Stomach smooth muscle (tissue), 2 donors: ENCODE data around the gene DDX4.
"Not testable (repeated sequence)": the region's sequence is repeated elsewhere in the genome, so short reads cannot be mapped to it uniquely, and the experiment has no call there.

Experiments used
- H3K27ac ChIP-seq: one replicate; pipeline ENCODE4 v1.7.0; 2013; ENCODE audit warnings: mild to moderate bottlenecking, low read length, inconsistent platforms
- H3K27me3 ChIP-seq, 2 donors: one replicate each; pipeline ENCODE4 v1.7.0; 2013; ENCODE audit warnings: low read length in 2 of 2; ENCODE audit not compliant: insufficient read depth in 2 of 2, control insufficient read depth in 1 of 2
- H3K36me3 ChIP-seq, 2 donors: one replicate each; pipeline ENCODE4 v1.7.0; 2013; ENCODE audit warnings: low read length in 2 of 2; ENCODE audit not compliant: control insufficient read depth in 2 of 2, insufficient read depth in 2 of 2
- H3K4me1 ChIP-seq: one replicate; pipeline ENCODE4 v1.7.0; 2013; ENCODE audit warnings: low read length; ENCODE audit not compliant: control insufficient read depth, insufficient read depth
- H3K4me3 ChIP-seq, 2 donors: one replicate each; pipeline ENCODE4 v1.7.0; 2013; ENCODE audit warnings: low read length in 2 of 2
- H3K9ac ChIP-seq, 2 donors: one replicate each; pipeline ENCODE4 v1.7.0; 2013; ENCODE audit warnings: low read length in 2 of 2, mild to moderate bottlenecking in 1 of 2
- H3K9me3 ChIP-seq, 2 donors: one replicate each; pipeline ENCODE4 v1.7.0; 2013; ENCODE audit warnings: low read length in 2 of 2; ENCODE audit not compliant: control insufficient read depth in 2 of 2
- donor health status: healthy.
- donor health status: Pancreatic carcinoma.

DDX4 gene

DNA sequence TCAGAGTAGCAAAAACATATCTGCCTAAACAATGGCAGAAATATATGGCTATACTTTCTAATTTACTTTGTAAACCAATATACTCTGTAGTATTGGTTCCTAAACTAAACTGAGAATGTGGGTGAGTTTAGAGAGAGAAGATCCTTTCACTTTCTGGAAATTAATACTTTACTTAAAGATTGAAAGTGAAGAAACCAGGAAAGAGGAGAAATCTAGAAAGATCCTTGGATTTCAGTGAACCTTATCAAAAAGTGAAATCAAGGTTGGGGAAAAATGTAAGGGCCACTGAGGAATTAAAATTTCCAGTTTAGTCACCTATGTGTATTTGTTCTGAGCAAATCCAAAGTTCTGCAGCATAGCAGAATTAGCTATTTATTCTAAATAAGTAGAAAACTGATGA is 31.6 kb upstream of the DDX4 start:
- Histone ChIP-seq H3K9ac (no peak overlapping the region), H3K36me3 (peaks cover 3% of the 10 kb centered on the region in 2 donors), H3K27me3 (no peaks in the 10 kb centered on the region), H3K27ac (no peak overlapping the region), H3K9me3 (no peaks in the 10 kb centered on the region), H3K4me3 (no peak overlapping the region), H3K4me1 (peaks cover 2% of the 10 kb centered on the region)

DNA sequence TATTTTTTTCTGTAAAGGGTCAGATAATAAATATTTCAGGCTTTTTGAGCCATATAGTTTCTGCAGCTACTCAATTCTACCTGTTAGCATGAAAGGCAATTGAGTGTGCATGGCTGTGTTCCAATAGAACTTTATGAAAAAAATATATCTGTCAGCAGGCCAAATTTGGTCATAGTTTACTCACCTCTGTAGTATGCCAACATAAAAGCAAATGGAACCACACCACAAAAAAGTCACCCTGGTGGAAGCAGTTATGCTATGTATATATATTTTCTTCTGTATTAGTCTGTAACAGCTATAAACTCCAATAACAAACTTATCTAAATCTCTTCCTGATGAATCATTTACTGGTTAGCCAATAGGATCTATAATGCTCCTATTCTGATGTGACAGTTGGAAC is 29.1 kb upstream of the DDX4 start:
- Histone ChIP-seq H3K9me3 (no peaks in the 10 kb centered on the region), H3K4me3 (no peak overlapping the region), H3K27ac (no peak overlapping the region), H3K9ac (no peak overlapping the region), H3K36me3 (peaks cover 2 to 3% of the 10 kb centered on the region in 2 donors), H3K4me1 (peaks cover 12% of the 10 kb centered on the region), H3K27me3 (no peaks in the 10 kb centered on the region)

DNA sequence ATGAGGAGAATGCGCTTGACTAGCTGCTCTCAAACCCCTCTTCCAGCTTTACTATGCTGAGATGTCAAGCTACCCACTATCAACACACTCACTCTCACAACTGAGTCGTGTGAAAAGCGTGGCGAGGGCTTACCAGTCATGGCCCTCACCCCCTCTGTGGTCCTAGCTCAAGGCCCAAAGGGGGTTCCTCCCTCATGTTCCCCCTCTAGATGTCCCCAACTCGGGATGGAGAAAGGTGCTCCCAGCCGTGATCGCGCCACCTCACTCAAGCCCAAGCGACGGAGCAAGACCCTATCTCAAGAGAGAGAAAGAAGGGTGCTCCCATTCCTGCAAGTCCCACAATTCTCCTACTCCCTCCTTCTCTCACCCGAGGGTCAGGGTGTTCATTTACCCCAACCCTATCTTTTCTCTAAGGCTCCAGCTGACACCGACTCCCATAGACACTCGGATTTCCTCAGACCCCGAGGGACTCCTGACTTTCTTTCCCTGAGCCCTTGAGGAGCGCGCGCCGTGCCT is 26.3 kb upstream of the DDX4 start:
- no peak overlapping the region for H3K27ac ChIP-seq
- peaks cover 12% of the 10 kb centered on the region for H3K4me1 ChIP-seq
- H3K27me3 ChIP-seq, result no peaks in the 10 kb centered on the region
- peak overlapping the region; percentile 87 to 90 for H3K9ac ChIP-seq
- no peaks in the 10 kb centered on the region for H3K9me3 ChIP-seq
- peak overlapping the region; percentile 96 to 99 for H3K4me3 ChIP-seq
- H3K36me3 ChIP-seq, result peaks cover 0 to 3% of the 10 kb centered on the region in 2 donors

DNA sequence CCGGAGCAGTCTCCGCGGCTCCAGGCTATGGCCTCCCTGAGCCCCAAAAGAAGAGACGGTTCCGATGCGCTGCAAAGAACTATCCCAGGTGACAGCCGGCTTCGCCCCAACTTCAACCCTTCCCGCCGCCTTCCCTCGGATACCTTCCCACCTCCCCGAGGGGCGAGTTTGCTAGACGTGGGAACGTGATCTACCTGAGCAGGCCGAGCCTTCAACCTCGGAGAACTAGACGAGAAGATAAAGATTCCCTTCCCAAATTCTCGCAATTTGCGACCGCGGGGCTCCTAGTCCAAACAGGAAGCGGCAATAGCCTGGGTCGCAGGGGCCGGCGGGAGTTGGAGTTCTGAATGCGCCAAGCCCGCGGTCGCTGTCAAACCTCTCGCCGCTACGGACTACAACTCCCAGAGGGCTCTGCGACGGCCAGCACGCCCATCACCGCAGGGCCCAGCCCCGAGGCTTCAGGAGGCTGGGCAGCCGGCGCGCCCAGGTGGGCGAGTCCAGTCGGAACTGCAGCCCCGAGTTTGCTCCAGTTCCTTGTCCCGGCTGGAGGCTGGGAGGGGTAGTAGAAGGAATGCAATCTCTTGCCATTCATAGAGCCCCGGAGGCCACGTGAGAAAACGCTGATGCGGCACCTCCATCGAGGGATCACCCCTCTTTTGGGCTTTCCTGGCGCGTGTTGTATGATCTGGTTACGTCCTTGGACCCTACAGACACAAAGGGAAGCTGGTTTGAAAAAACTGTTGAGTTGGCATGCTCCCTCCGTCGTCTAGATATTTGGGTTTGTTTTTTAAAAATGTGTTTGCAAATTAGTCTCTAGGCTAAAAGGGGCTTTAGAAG is 25.6 kb upstream of the DDX4 start, which contains the start of gene SLC38A9:
SLC38A9 (minus strand) TSS at position 302 of the 837 bp plus-strand sequence. CDS start 14,366 bp downstream, outside the sequence.
- peak within 1 kb of the TSS; percentile 96 to 99 for H3K4me3 ChIP-seq
- no peaks in the 10 kb centered on the region for H3K9me3 ChIP-seq
- H3K27me3 ChIP-seq, result no peaks in the 10 kb centered on the region
- peaks cover 12% of the 10 kb centered on the region for H3K4me1 ChIP-seq
- H3K27ac ChIP-seq, result peak within 1 kb of the TSS; percentile 24
- peak within 1 kb of the TSS; percentile 87 to 90 for H3K9ac ChIP-seq
- H3K36me3 ChIP-seq, result peaks cover 0 to 3% of the 10 kb centered on the region in 2 donors

DNA sequence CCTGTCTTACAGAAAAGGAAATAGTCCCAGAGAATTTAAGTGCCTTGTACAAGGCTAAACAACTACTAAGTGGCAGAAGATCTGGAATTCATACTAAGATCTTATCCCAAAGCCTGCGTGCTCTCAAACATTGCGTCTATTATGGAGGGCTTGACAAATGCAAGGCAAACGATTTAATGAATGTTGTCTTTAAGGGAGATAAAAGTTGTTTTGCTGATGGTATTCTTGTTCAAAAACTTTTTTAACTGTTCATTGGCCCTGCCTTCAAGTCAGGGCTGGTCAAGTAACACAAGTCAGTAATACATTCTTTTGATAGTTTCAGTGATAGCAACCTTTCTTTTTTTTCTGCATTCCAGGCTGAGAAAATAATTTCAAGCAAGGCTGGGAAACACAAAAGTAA is 24.0 kb upstream of the DDX4 start:
- Histone ChIP-seq H3K9ac (no peak overlapping the region), H3K4me3 (no peak overlapping the region), H3K27ac (no peak overlapping the region), H3K9me3 (no peaks in the 10 kb centered on the region), H3K36me3 (no peaks in the 10 kb centered on the region), H3K27me3 (no peaks in the 10 kb centered on the region), H3K4me1 (peaks cover 12% of the 10 kb centered on the region)

DNA sequence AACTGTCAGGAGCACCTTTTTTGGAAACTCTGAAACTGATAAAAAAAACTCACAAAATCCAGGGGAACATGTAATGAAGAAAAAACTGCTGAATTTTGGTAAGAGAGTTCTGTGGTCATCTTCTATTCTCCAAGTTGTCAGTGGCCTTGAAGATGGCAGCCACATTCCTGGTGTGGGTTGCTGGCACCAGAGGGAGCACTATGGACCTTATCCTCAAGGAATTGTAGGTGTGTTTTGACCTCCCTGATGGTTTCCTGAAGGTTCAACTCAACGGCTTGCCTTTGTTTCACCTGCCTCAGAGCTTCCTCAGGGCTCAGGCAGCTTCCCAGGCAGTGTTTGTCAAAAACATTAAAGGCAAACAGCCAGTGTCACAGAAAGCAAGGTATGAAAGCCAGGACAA is 23.5 kb upstream of the DDX4 start:
- Histone ChIP-seq H3K36me3 (no peaks in the 10 kb centered on the region), H3K4me3 (no peak overlapping the region), H3K27ac (no peak overlapping the region), H3K27me3 (no peaks in the 10 kb centered on the region), H3K9me3 (no peaks in the 10 kb centered on the region), H3K4me1 (peaks cover 12% of the 10 kb centered on the region), H3K9ac (no peak overlapping the region)

DNA sequence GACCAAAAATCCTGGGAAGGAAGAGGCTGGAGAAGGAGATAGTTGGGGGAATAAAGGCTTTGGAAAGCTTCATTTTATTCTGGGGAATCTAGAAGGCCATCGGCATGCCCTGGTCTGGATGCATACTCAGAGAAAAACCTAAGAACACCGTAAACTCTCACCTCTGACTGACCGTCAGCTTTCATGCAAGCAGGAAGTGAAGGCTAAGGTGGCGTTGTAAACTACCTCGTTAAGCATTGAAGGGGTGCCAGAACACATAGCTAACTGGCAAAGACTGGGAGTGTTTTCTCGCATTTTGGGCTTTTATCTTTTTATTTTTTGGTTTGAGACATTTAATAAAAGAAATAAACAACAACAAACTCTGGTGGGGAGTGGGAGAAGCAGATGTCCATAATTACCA is 23.1 kb upstream of the DDX4 start:
- H3K4me3 ChIP-seq, result no peak overlapping the region
- no peaks in the 10 kb centered on the region for H3K36me3 ChIP-seq
- H3K9me3 ChIP-seq, result no peaks in the 10 kb centered on the region
- H3K9ac ChIP-seq, result no peak overlapping the region
- H3K27me3 ChIP-seq, result no peaks in the 10 kb centered on the region
- no peak overlapping the region for H3K27ac ChIP-seq
- peaks cover 12% of the 10 kb centered on the region for H3K4me1 ChIP-seq

DNA sequence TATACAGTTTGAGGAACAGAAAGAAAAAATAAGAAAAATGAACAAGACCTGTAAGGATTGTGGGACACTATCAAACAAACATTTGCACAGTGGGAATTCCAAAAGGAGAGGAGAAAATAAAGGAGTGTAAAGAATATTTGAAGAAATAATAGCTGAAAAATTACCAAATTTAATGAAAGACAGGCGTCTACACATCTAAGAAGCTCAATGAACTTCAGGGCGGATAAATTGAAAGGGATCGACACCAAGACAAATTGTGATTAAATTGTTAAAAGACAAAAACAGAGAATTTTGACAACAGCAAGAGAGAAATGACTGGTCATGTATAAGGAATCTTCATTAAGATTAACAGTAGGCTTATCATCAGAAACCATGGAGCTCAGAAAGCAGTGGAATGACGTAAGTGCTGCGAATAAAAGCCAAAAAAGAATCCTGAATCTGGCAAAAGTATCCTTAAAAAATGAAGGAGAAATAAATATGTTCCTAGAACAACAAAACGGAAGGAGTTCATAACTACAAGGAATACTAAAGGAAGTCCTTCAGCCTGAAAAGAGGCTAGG is 22.3 kb upstream of the DDX4 start:
- peaks cover 12% of the 10 kb centered on the region for H3K4me1 ChIP-seq
- no peaks in the 10 kb centered on the region for H3K36me3 ChIP-seq
- no peak overlapping the region for H3K27ac ChIP-seq
- H3K9me3 ChIP-seq, result no peaks in the 10 kb centered on the region
- no peak overlapping the region for H3K9ac ChIP-seq
- no peak overlapping the region for H3K4me3 ChIP-seq
- H3K27me3 ChIP-seq, result no peaks in the 10 kb centered on the region

DNA sequence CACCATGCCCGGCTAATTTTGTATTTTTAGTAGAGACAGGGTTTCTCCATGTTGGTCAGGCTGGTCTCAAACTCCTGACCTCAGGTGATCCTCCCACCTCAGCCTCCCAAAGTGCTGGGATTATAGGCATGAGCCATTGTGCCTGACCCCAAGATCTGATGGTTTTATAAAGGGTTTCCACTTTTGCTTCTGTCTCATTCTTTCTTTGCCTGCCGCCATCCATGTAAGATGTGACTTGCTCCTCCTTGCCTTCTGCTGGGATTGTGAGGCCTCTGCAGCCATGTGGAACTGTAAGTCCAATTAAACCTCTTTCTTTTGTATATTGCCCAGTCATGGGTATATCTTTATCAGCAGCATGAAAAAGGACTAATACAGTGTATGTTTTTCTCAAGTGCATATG is 18.8 kb upstream of the DDX4 start:
- H3K9ac ChIP-seq, result not testable (repeated sequence)

DNA sequence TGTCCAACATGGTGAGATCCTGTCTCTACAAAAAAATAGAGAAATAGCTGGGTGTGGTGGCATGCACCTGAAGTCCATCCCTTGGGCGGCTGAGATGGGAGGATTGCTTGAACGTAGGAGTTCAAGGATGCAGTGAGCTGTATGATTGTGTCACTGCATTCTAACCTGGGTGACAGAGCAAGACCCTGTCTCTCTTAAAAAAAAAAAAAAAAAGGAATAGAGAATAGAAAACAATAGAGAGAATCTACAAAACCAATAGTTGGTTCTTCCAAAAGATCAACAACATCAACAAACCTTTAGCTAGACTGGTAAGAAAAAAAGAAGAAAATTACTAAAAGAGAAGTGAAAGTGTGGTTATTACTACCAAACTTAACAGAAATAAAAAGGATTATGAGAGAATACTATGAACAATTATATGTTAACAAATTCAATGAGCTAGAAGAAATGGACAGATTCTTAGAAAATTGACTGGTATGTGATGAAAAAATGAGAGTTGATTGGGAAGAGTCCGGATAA is 17.6 kb upstream of the DDX4 start:
- no peak overlapping the region for H3K4me3 ChIP-seq

More for the DNA sequence above, 18.8 kb upstream of the DDX4 start:
- not testable (repeated sequence) for H3K27ac ChIP-seq, H3K27me3 ChIP-seq, H3K9me3 ChIP-seq, H3K4me1 ChIP-seq, H3K4me3 ChIP-seq, H3K36me3 ChIP-seq

DNA sequence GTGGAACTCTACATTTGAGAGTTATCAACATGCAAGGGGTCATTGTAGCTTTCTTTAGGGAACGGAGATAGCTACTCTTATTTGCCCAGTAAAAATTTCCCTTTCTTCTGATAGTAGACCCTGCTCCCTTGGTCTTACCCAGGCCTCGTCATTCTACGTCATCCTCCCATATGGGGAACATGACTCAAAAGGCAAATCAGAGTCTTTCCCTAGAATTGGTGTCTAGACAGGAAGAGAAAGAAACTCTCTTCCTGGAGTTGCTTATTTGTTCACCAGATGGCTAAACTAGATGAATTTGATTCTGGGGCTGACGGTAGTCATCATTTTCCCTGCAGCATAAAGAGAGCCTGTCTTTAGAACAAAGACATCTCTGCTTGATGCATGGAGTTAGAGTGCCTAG is 13.6 kb upstream of the DDX4 start:
- H3K27me3 ChIP-seq, result no peaks in the 10 kb centered on the region
- no peak overlapping the region for H3K27ac ChIP-seq
- H3K4me3 ChIP-seq, result no peak overlapping the region
- H3K9ac ChIP-seq, result no peak overlapping the region
- no peaks in the 10 kb centered on the region for H3K9me3 ChIP-seq
- no peaks in the 10 kb centered on the region for H3K4me1 ChIP-seq
- no peaks in the 10 kb centered on the region for H3K36me3 ChIP-seq

More for the DNA sequence above, 17.6 kb upstream of the DDX4 start:
- no peaks in the 10 kb centered on the region for H3K36me3 ChIP-seq
- H3K9ac ChIP-seq, result no peak overlapping the region
- H3K9me3 ChIP-seq, result no peaks in the 10 kb centered on the region
- H3K27me3 ChIP-seq, result no peaks in the 10 kb centered on the region
- H3K27ac ChIP-seq, result no peak overlapping the region
- no peaks in the 10 kb centered on the region for H3K4me1 ChIP-seq
